ENCODE results near the gene ZNG1B. TPM values are rescaled to one million over a fixed set of nuclear protein-coding genes. Genes with fewer than 3 reads are reported as not detected.
"Not testable (repeated sequence)": the region's sequence is repeated elsewhere in the genome, so short reads cannot be mapped to it uniquely, and the experiment has no call there.

ZNG1B gene
- polyA plus RNA-seq, 1 donor from 2014 or later: 106 TPM

- H4K20me1 ChIP-seq (ENCODE audit: insufficient read depth); H3K27ac ChIP-seq (ENCODE audit: low read length); H3F3A ChIP-seq (ENCODE audit: insufficient read depth, low read length, poor library complexity, severe bottlenecking); H3K9me3 ChIP-seq (ENCODE audit: low read length); H3K9ac ChIP-seq (ENCODE audit: low read length); H3K79me2 ChIP-seq (replicated peaks; ENCODE audit: insufficient read depth, low read length); H3K9me2 ChIP-seq (ENCODE audit: insufficient read depth, low read length); H2AFZ ChIP-seq (ENCODE audit: low read depth, low read length); H3K4me2 ChIP-seq (ENCODE audit: low read length); H3K27me3 ChIP-seq (ENCODE audit: insufficient read depth, low read depth, low read length); H3K4me3 ChIP-seq (ENCODE audit: low read length); H3K36me3 ChIP-seq (ENCODE audit: insufficient read depth, low read length): not testable (repeated sequence)
Observed at GRCh38 chr2:113515457-113515856, 78.0 kb downstream of the ZNG1B start.

- not testable (repeated sequence) for H3K79me2 ChIP-seq (replicated peaks; ENCODE audit: insufficient read depth, low read length); H3K9me3 ChIP-seq (ENCODE audit: low read length); H3K27ac ChIP-seq (ENCODE audit: low read length); H3K36me3 ChIP-seq (ENCODE audit: insufficient read depth, low read length); H4K20me1 ChIP-seq (ENCODE audit: insufficient read depth); H3K9me2 ChIP-seq (ENCODE audit: insufficient read depth, low read length); H3K27me3 ChIP-seq (ENCODE audit: insufficient read depth, low read depth, low read length); H3K4me2 ChIP-seq (ENCODE audit: low read length); H2AFZ ChIP-seq (ENCODE audit: low read depth, low read length); H3K4me3 ChIP-seq (ENCODE audit: low read length); H3K9ac ChIP-seq (ENCODE audit: low read length); H3F3A ChIP-seq (ENCODE audit: insufficient read depth, low read length, poor library complexity, severe bottlenecking)
Observed at GRCh38 chr2:113515995-113516394, 78.5 kb downstream of the ZNG1B start.

GRCh38 chr2:113517025-113517424, 79.5 kb downstream of the ZNG1B start:
- not testable (repeated sequence) for H2AFZ ChIP-seq (ENCODE audit: low read depth, low read length); H4K20me1 ChIP-seq (ENCODE audit: insufficient read depth); H3F3A ChIP-seq (ENCODE audit: insufficient read depth, low read length, poor library complexity, severe bottlenecking); H3K27me3 ChIP-seq (ENCODE audit: insufficient read depth, low read depth, low read length); H3K4me2 ChIP-seq (ENCODE audit: low read length); H3K9ac ChIP-seq (ENCODE audit: low read length); H3K9me3 ChIP-seq (ENCODE audit: low read length); H3K9me2 ChIP-seq (ENCODE audit: insufficient read depth, low read length); H3K36me3 ChIP-seq (ENCODE audit: insufficient read depth, low read length); H3K27ac ChIP-seq (ENCODE audit: low read length); H3K4me3 ChIP-seq (ENCODE audit: low read length); H3K79me2 ChIP-seq (replicated peaks; ENCODE audit: insufficient read depth, low read length)

GRCh38 chr2:113520837-113521236, 83.3 kb downstream of the ZNG1B start:
- H3K9ac ChIP-seq (ENCODE audit: low read length); H3K9me2 ChIP-seq (ENCODE audit: insufficient read depth, low read length); H3F3A ChIP-seq (ENCODE audit: insufficient read depth, low read length, poor library complexity, severe bottlenecking); H3K9me3 ChIP-seq (ENCODE audit: low read length); H3K4me3 ChIP-seq (ENCODE audit: low read length); H2AFZ ChIP-seq (ENCODE audit: low read depth, low read length); H3K79me2 ChIP-seq (replicated peaks; ENCODE audit: insufficient read depth, low read length); H3K27me3 ChIP-seq (ENCODE audit: insufficient read depth, low read depth, low read length); H3K27ac ChIP-seq (ENCODE audit: low read length); H4K20me1 ChIP-seq (ENCODE audit: insufficient read depth); H3K4me2 ChIP-seq (ENCODE audit: low read length); H3K36me3 ChIP-seq (ENCODE audit: insufficient read depth, low read length): not testable (repeated sequence)

GRCh38 chr2:113521492-113521891, 84.0 kb downstream of the ZNG1B start:
- H3K9me3 ChIP-seq (ENCODE audit: low read length); H3K9ac ChIP-seq (ENCODE audit: low read length); H3K9me2 ChIP-seq (ENCODE audit: insufficient read depth, low read length); H3K27ac ChIP-seq (ENCODE audit: low read length); H3K4me3 ChIP-seq (ENCODE audit: low read length); H4K20me1 ChIP-seq (ENCODE audit: insufficient read depth); H3F3A ChIP-seq (ENCODE audit: insufficient read depth, low read length, poor library complexity, severe bottlenecking); H2AFZ ChIP-seq (ENCODE audit: low read depth, low read length); H3K79me2 ChIP-seq (replicated peaks; ENCODE audit: insufficient read depth, low read length); H3K27me3 ChIP-seq (ENCODE audit: insufficient read depth, low read depth, low read length); H3K4me2 ChIP-seq (ENCODE audit: low read length); H3K36me3 ChIP-seq (ENCODE audit: insufficient read depth, low read length): not testable (repeated sequence)

- H3K9ac ChIP-seq (ENCODE audit: low read length); H3K4me3 ChIP-seq (ENCODE audit: low read length); H3K9me3 ChIP-seq (ENCODE audit: low read length); H3K79me2 ChIP-seq (replicated peaks; ENCODE audit: insufficient read depth, low read length); H3K9me2 ChIP-seq (ENCODE audit: insufficient read depth, low read length); H3K27me3 ChIP-seq (ENCODE audit: insufficient read depth, low read depth, low read length); H3K4me2 ChIP-seq (ENCODE audit: low read length); H4K20me1 ChIP-seq (ENCODE audit: insufficient read depth); H3K36me3 ChIP-seq (ENCODE audit: insufficient read depth, low read length); H3F3A ChIP-seq (ENCODE audit: insufficient read depth, low read length, poor library complexity, severe bottlenecking); H2AFZ ChIP-seq (ENCODE audit: low read depth, low read length); H3K27ac ChIP-seq (ENCODE audit: low read length): not testable (repeated sequence)
Observed at GRCh38 chr2:113524986-113525385, 87.5 kb downstream of the ZNG1B start.
